GM21360 (cell line): Measurements from ENCODE around the gene NVL.

Source experiments
- ATAC-seq: cut with Tn5 transposase; IDR thresholded peaks from one replicate; pipeline ENCODE4 v1.9.1; 2021; ENCODE audit warnings: mild to moderate bottlenecking, moderate library complexity; ENCODE audit not compliant: unreplicated experiment

NVL gene

DNA sequence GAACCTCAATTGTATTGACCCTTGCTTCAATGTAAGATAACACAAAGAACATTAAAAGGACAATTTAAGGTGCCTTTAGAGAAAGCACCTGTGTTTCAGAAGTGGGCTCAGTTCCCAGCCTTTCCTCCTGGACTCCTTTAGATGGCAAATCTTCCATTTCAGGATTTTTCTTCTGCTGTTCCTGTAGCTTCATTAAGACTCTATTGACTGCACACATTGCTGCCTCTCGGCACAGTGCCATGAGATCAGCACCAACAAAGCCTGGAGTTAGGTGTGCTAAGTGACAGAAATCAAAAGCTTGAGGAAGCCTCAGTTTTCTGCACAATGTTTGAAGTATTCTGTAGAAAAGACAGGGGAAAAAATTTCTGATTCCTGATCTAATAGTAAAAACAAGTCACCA, 40.6 kb downstream of the NVL start:
- no peak for ATAC-seq

DNA sequence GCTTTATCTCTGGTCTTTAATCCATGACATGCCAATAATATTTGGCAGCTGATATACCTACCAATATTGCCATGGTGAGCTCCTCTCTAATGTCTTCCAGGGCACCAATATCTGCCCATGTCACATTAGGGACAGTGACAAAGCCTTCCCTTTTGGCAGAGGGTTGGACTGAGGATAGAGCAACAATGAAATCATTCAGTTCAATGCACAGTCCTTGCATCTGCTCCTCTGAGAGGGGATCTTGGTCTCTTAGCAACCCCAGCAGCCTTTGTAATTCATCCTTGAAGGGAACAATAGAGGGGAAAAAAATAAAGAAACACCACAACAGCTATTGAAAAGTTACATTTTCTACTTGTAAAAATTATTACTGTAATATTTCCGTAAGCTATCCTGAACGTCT, 42.3 kb downstream of the NVL start:
- no peak for ATAC-seq

DNA sequence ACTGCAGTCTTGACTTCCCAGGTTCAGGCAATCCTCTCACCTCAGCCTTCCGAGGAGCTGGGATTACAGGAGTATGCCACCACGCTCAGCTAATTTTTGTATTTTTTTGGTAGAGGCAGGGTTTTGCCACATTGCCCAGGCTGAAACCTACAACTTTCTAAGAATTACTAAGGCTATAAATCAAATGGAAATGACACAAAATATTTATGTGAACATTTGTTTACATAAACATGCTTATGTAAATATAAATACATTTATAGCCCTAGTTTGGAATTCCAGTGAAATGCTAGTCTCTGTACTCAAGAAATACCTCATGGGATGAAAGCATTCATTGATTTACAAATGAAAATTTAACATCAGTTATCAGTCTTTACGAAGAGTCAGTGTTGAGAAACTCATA, 47.8 kb downstream of the NVL start:
- ATAC-seq = no peak

DNA sequence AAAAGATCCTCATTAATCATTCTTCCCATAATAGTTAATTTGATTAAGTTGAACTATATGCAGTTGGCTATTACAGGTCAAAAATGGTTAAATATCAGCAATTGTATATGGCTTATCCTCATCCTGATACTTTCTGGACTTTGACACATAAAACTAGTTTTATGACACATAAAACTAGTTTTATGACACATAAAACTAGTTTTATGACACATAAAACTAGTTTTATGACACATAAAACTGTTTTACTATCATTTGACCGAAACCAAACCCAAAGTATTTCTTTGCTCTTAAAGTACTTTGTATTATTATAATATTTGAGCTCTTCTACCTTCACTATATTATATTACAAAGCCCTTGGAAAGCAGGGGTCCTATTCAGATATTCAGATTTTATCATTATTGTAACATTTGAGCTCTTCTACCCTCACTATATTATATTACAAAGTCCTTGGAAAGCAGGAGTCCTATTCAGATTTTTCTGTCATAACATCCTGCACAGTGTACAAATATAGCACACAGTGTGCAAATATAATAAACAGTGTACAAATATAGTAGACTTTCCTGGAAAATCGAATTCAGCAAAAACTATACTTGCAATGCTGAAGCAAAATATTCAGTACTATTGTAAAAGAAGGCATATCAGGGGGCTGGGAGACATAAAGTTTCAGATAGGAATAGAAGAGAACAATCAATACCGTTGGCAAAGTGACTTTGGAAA, 53.0 kb downstream of the NVL start:
- no peak for ATAC-seq

DNA sequence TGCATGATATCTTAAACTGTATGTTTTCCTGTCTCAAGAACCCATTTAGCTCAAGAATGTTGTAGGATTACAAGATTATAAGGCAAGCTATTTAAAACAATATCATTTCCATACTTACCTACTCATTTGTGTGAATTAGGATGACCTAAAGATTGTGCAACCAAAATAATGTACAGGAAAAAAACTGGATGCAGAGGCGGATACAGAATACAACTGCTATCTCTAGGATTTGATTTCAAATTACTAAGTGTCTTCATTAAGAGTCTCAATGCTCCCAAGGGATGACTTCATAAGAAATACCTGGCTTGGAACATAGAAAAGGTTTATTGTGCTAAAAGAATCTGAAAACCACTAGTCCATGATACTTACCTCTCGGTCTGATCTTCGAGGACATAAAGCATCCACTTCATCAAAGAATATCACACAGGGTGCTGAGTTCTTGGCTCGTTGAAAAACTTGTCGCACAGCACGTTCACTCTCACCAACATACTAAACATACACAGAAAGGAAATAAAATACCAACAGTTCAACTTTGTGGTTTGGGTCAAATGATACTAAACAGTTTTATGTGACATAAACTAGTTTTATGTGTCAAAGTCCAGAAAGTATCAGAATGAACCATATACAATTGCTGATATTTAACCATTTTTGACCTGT, 54.9 kb downstream of the NVL start:
- no peak for ATAC-seq

DNA sequence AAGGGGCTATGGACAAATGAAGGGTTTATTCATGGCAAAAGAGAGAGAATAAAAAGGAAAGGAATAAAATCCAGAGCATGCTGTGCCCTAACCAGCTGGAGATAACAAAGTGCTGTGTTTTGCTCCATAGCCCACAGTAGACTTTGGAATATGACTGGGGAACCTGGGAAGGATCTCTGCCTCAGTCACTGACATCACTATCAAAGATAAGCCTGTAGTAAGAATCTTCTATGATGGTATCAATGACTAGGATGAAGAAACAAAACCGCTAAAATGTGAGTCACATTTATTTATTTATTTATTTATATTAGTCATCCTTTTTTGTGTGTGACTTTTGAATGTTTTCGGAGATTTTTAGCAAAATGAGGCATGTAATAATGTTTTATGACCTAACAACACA, 56.3 kb downstream of the NVL start:
- ATAC-seq = no peak

DNA sequence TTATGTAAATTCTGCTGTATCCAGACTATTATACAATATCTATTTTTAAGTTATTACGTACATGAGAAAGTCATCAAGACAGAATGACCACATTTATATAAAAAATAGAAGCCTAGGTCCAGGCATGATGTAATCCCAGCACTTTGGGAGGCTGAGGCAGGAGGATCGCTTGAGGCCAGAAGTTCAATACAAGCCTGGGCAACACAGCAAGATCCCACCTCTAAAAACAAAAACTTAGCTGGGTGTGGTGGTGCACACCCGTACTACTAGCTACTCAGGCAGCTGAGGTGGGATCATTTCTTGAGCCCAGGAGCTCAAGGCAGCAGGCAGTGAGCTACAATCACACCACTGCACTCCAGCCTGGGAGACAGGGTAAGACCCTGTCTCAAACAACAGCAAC, 58.9 kb downstream of the NVL start:
- ATAC-seq = no peak

DNA sequence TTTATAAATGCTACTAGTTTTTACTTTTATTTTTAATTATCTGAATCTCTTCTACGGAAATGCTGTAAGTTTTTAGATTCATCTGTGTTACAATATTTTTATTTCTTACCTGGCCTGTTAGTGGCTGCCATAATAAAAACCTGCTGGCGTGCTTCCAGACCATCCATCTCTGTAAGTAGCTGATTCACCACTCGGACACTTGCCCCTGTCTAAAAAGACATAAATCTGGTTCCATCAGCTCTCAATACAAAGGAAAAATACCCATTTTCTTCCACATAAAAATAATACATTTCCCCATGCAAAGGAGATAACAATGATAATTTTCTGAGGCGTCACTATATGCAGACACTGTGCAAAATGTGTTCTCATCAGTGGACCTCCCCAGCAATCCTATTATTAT, 62.0 kb downstream of the NVL start:
- ATAC-seq = no peak

DNA sequence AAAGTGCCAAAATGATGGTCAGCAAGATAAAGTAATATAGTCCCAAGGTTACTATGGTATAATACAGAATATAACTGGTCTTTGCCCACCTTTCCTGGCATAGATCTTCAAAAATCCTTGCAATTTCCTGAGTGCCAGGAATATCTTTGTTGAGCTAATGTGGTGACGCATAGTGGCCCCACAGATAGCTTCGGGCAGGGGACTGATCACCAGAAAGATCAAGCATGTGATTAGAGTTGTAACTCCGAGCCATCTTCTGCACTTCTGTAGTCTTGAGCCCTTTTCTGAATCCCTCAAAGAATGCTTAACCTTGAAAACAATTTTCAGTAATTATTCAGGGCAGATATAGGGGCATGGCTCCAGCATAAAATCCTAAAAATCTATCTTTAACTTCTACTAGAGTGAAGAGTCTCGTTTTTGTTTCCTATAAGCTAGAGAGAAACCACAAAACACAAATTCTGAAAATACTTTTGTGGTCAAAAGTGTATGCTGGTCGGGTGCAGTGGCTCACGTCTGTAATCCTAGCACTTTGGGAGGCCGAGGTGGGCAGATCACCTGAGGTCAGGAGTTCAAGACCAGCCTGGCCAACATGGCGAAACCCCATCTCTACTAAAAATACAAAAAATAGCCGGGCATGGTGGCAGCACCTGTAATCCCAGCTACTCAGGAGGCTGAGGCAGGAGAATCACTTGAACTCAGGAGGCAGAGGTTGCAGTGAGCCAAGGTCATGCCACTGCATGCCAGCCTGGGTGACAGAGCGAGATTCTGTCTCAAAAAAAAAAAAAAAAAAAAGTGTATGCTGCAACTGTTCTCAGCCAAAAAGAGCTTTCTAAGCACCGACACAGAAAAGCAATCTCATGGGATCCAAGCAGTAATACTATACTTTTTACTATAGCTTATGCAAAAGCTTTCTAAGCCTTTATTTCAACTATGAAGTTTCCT, 62.8 kb downstream of the NVL start:
- peak; percentile 27 for ATAC-seq

DNA sequence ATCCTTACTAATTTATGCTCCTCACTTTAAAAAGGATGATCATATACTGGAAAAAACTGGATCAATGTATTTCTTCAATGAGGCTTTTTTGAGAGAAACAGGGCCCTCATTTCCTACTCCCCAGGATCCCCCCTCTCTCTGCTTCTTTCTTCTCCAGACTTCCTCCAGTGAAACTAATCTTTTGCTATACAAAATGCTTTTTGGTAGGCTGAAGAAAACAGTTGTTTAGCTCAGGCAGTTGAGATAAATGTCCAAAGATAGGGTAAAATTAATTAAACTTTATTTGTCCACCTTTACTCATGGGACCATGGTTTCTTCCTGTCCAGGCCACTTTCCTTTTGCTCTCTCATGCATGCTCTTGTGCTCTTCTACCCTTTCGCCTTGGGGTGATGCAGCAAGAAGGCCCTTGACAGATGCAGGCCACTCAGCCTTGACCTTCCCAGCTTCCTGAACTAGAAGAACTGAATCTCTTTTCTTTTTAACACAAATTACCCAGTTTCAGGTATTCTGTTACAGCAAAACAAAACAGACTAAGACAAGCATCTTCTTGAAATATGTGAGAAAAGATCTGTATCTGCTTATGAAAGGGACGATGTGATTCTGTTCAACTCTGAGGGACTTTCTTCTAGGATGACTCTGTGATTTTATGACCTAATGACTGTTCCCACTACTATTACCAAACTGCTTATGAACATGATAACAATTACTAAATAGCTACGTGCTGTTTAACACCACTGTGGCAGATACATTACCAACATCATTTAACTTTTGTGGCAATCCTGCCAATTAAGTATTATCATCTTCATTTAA, 63.7 kb downstream of the NVL start:
- peak; percentile 66 for ATAC-seq

DNA sequence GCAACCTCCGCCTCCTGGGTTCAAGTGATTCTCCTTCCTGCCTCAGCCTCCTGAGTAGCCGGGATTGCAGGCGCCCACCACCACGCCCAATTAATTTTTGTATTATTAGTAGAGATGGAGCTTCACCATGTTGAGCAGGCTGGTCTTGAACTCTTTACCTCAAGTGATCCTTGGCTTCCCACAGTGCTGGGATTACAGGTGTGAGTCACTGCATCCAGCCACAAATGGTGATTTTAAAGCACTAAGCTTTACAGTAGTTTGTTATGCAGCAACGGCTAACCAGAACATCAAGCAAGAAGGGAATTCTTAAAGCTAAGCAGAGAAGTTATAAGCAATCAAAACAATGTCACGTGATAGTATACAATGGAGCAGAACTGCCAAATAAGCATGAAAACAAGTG, 65.7 kb downstream of the NVL start:
- no peak for ATAC-seq

DNA sequence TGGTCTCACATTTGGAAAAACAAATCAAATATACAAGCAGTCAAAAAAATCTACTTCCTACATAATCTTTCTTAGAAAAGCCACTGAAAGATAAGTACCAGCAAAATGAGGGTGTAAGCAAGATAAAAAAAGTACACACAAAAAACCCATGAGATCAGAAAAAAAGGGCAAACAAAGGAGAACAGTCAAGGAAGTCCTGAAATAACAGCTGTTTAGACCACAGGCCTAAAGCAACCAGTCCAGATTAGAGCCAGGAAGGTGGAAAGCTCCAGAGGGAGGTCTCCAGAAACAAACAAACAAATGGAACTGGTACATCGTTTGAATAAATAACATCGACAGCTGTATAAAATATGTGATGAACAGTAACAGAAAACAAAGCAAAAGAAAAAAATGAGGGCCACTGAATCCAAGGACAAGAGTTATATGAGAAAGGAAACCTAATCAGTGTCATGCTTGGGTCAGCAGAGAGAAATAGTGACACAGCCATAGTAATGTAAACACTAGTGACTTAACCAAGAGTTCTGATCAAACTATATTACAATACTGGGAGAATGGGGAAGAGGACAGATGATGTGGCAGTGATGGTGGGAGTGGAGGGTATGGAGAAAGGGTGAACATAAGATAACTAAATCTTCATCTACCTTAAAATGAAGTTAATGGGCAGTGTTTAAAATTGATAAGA, 67.5 kb downstream of the NVL start:
- ATAC-seq = no peak

DNA sequence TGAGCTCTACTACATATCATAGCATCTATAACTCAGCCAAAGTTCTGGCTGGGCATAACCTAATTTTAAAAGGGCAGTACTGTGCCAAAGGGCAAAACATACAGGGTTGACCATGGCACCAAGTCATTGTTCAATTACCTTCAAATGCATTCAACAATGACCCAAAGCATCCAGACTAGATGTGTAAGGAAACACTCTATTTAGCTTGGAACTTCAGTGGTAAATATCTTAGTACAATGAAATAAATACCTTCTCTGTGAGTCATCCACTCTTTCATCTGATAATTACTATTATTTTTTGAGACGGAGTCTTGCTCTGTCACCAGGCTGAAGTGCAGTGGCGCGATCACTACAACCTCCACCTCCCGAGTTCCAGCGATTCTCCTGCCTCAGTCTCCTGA, 70.0 kb downstream of the NVL start:
- ATAC-seq = no peak

DNA sequence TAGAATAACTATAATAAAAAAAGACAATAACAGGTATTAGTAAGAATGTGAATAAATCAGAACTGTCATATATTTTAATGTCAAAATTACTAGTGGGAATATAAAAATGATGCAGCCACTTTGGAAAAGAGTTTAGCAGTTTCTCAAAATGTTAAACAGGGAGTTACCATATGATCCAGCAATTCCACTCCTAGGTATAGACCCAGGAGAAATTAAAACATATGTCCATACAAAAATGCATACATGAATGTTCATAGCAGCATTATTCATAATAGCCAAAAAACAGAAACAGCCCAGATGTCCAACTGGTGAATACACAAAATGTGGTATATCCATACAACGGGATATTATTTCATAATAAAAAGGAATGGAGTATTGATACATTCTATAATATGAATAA, 71.6 kb downstream of the NVL start:
- ATAC-seq = no peak

DNA sequence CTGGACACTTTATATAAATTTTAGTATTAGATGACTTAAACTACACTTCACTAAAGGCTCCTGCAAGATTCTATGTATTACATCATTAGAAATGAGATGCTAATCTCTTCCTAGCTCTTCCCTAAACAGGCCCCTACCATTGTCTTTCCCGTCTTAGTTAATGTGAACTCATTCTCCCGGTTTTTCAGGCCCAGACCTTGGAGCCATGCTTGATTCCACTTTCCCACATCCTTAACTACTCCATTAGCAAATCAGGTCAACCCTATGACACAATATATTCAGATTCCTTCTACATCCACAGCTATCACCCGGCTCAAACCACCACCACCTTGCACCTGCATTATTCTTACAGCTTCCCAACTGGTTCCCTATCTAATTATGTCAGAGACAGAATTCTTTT, 73.3 kb downstream of the NVL start:
- ATAC-seq = no peak

DNA sequence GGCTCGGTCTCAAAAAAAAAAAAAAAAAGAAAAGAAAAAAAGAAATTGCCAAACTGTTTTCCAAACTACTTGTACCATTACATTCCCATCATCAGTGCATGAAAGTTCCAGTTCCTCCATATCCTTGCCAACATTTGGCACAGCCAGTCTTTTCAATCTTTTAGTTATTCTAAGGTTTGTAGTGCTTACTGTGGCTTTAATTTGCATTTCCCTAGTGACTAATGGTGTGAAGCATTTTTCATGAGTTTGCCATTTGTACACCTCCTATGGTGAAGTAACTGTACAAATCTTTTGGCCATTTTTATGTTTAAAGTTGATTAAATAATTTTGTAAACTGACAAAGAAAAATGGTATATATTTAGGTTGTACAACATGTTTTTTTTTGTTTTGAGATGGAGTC, 76.3 kb downstream of the NVL start:
- ATAC-seq = no peak

DNA sequence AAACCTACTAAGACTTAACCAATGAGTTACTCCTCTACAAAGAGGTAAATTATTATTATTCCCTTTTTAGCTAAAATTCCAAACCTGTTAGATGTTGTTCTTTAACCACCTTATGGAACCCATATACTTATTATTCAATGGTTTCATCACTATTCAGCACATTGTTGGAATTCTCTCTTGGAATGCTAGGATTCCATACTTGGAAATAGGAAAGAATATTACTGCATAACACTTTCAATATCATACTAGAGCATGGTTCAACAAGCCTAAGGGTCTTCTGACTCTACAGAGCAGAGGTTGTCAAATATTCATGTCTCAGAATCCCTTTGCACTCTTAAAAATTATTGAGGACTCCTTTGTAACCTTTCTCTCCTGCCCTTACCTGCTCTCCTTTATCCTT, 77.5 kb downstream of the NVL start:
- ATAC-seq = no peak

DNA sequence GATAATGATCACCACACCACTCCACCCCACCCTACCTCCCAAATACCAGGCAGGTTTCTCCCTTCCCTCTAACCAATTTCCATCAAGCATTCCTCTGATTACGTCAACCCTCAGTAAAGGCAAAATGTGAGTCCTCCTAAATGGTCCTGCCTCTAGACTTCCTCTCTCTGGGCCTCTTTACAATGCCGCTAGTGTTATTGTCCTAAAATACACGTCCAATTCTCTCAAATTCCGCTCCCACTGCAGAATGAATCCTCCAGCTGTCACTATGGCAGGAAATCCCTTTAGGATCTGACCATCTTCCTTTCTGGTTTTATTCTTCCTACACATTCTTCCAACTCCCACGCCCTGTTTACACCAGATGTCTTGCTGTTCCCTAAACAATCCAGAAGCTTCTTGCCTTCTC, 78.2 kb downstream of the NVL start:
- no peak for ATAC-seq

DNA sequence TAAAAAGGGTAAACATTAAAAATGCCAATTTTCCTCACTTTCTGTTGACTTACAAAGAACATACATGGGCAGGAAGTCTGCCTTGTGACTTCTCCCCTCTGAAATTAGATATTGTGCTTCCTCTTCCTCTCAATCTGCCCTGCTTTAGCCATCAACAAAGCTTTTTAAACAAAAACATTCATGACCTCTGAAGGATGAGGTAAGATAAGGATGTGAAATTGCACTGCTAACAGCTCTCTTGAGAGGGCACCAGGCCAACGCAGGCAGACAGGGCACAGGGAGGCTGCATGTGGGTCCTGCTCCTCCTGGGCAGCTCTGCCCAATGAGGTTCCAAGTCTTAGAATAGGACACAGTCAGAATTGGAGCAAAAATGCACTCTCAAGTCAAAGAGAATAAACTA, 84.8 kb downstream of the NVL start:
- no peak for ATAC-seq

DNA sequence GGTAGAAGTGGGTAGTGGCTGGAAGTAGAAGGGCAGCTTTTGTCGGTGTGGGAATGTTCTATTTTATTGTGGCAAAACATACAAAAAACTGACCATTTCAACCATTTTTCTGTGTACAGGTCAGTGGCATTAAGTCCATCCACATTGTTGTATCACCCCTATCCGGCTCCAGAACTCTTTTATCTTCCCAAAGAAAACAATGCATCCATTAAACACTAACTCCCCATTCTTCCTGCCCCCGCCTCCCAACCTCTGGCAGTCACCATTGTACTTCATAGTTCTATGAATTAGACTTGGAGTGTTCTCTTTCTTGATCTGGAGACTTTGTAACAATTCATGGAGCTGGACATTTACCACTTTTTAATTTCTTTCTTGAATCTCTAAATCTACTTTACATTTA, 91.2 kb downstream of the NVL start:
- no peak for ATAC-seq
